ENCODE data around the gene RAD51B. TPM values are rescaled to one million over a fixed set of nuclear protein-coding genes. Genes with fewer than 3 reads are reported as not detected.

The RAD51B gene
- total and polyA plus RNA-seq, 8 donors, result 1.8 to 30.7 (median 15.3) TPM

- peak; percentile 77 to 95 for DNase-seq
- H3K4me1 ChIP-seq, result peaks cover 20 to 67% (median 50%) of the 10 kb centered on the region in 4 donors
Measured at GRCh38 chr14:68627868-68628604, 808.5 kb downstream of the RAD51B start.

GRCh38 chr14:68628605-68629310 is 809.2 kb downstream of the RAD51B start:
- Histone ChIP-seq H3K36me3 (no peaks in the 10 kb centered on the region), H3K4me1 (peaks cover 27 to 74% (median 57%) of the 10 kb centered on the region in 4 donors), H3K27ac (peak overlapping the region; percentile 87 to 92 (median 88)), H3K9me3 (no peaks in the 10 kb centered on the region), H3K27me3 (no peaks in the 10 kb centered on the region), H3K4me3 (peak overlapping the region; percentile 25 to 39 (median 36))
- WGBS, 5 donors, result 20 to 45% (median 27%) methylated on average over 27 to 30 of the region's 30 CpGs
- TF ChIP-seq POLR2A (IDR thresholded peaks at IDR 0.05) (no peak), POLR2AphosphoS5 (IDR thresholded peaks at IDR 0.05) (peak in 2 of 3 donors; percentile 50 to 60)
- intact Hi-C loops (cut with DNase I; ENCODE audit: low total_unique reads), result no loop called here
- peak; percentile 79 to 84 for DNase-seq

More at GRCh38 chr14:68627868-68628604, 808.5 kb downstream of the RAD51B start:
- peak overlapping the region; percentile 87 to 92 (median 88) for H3K27ac ChIP-seq
- H3K4me3 ChIP-seq, result peak overlapping the region; percentile 25 to 39 (median 36)
- no peaks in the 10 kb centered on the region for H3K36me3 ChIP-seq
- TF ChIP-seq EP300 (IDR thresholded peaks at IDR 0.05), result no peak
- no peak for TF ChIP-seq POLR2A (IDR thresholded peaks at IDR 0.05)
- TF ChIP-seq, protein P1, sequence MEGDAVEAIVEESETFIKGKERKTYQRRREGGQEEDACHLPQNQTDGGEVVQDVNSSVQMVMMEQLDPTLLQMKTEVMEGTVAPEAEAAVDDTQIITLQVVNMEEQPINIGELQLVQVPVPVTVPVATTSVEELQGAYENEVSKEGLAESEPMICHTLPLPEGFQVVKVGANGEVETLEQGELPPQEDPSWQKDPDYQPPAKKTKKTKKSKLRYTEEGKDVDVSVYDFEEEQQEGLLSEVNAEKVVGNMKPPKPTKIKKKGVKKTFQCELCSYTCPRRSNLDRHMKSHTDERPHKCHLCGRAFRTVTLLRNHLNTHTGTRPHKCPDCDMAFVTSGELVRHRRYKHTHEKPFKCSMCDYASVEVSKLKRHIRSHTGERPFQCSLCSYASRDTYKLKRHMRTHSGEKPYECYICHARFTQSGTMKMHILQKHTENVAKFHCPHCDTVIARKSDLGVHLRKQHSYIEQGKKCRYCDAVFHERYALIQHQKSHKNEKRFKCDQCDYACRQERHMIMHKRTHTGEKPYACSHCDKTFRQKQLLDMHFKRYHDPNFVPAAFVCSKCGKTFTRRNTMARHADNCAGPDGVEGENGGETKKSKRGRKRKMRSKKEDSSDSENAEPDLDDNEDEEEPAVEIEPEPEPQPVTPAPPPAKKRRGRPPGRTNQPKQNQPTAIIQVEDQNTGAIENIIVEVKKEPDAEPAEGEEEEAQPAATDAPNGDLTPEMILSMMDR (IDR thresholded peaks at IDR 0.05), result no peak
- TF ChIP-seq POLR2AphosphoS5 (IDR thresholded peaks at IDR 0.05), result peak in 1 of 3 donors; percentile 13
- WGBS, 5 donors, result 25 to 54% (median 32%) methylated on average over 23 to 37 of the region's 37 CpGs
- no peaks in the 10 kb centered on the region for H3K27me3 ChIP-seq
- intact Hi-C loops (cut with DNase I; ENCODE audit: low total_unique reads), result no loop called here
- H3K9me3 ChIP-seq, result no peaks in the 10 kb centered on the region

- Histone ChIP-seq H3K4me3 (no peak overlapping the region), H3K9me3 (no peaks in the 10 kb centered on the region), H3K36me3 (no peaks in the 10 kb centered on the region), H3K4me1 (peaks cover 29 to 81% (median 61%) of the 10 kb centered on the region in 4 donors), H3K27ac (peak overlapping the region in 4 of 5 donors; percentile 87 to 90 (median 88)), H3K27me3 (no peaks in the 10 kb centered on the region)
- intact Hi-C loops (cut with DNase I; ENCODE audit: low total_unique reads), result no loop called here
- DNase-seq, result no peak
- 64 to 77% (median 72%) methylated on average over 8 of the region's 8 CpGs for WGBS, 5 donors
- TF ChIP-seq, protein P1 (IDR thresholded peaks at IDR 0.05), result no peak
- TF ChIP-seq POLR2AphosphoS5 (IDR thresholded peaks at IDR 0.05), result no peak
- no peak for TF ChIP-seq POLR2A (IDR thresholded peaks at IDR 0.05)
- TF ChIP-seq EP300 (IDR thresholded peaks at IDR 0.05), result no peak
Measured at GRCh38 chr14:68630081-68630571, 810.5 kb downstream of the RAD51B start.

DNA sequence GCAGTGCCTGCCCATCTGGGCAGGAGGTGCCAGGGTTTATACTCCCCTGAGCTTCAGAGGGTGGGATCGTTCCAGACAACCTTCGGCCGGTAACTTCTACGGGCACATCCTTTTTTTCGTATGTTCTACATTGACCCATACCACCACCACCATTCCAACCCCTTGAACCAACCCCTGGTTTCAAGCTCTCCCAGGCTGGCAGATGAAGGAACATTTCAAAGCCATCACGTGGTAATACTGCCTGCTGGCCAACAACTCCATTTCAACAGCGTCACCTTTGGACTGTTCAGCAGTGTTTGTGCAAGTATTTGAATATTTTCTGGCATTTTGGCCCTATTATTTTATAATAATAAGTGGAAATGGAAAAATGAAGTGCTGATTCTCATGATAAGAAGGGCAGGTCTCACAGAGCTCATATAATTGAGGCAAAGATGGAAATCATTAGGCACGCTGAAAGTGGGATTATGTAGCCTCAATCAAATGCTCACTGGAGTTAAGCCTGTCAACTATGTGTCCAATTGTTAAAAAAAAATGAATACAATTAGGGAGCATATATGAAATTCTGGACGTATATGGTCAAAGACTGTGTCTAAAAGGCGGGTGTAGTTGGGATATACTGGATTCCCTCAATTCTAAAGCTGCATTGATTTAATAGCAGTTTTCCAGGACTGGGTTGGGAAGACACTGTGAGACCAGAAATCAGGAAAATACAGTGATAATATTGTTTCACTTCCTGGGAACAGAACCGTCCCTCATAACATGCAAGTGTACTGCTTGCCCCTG is 811.2 kb downstream of the RAD51B start:
- H3K9me3 ChIP-seq, result no peaks in the 10 kb centered on the region
- no peaks in the 10 kb centered on the region for H3K36me3 ChIP-seq
- 76 to 86% (median 83%) methylated on average over 10 to 11 of the region's 11 CpGs for WGBS, 5 donors
- TF ChIP-seq, protein P1 (IDR thresholded peaks at IDR 0.05), result no peak
- peak in 1 of 3 donors; percentile 24 for TF ChIP-seq POLR2AphosphoS5 (IDR thresholded peaks at IDR 0.05)
- no peak for DNase-seq
- peaks cover 29 to 81% (median 61%) of the 10 kb centered on the region in 4 donors for H3K4me1 ChIP-seq
- no peaks in the 10 kb centered on the region for H3K27me3 ChIP-seq
- H3K27ac ChIP-seq, result peak overlapping the region; percentile 18 to 90 (median 87)
- intact Hi-C loops (cut with DNase I; ENCODE audit: low total_unique reads), result no loop called here
- no peak overlapping the region for H3K4me3 ChIP-seq
